Measurements from ENCODE around the gene ACTN4. TPM values are rescaled to one million over a fixed set of nuclear protein-coding genes. Genes with fewer than 3 reads are reported as not detected.

Gene ACTN4
- total RNA-seq, 1 donor from 2014 or later = 127 TPM

DNA sequence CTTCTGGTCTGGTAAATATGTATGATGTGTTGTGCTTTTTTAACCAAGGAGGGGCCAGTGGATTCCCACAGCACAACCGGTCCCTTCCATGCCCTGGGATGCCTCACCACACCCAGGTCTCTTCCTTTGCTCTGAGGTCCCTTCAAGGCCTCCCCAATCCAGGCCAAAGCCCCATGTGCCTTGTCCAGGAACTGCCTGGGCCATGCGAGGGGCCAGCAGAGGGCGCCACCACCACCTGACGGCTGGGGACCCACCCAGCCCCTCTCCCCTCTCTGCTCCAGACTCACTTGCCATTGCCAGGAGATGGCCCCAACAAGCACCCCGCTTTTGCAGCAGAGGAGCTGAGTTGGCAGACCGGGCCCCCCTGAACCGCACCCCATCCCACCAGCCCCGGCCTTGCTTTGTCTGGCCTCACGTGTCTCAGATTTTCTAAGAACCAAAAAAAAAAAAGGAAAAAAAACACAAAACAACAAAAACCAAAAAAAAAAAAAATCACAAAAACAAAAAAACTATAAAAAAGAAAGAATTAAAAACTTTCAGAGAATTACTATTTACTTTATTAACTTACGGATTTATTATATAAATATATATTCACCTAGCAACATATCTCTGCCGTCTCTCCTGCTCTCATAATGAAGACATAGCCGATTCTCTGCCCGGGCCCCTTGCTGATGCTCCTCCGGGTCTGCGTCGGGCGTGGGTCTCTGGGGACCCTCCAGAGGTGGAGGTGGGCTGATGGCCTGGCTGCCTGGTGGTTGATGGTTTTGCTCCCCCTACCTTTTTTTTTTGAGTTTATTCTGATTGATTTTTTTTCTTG is 82.4 kb downstream of the ACTN4 start:
- Histone ChIP-seq H3K27me3 (no peaks in the 10 kb centered on the region), H4K20me1 (ENCODE audit: low read depth) (peaks cover 13% of the 10 kb centered on the region), H2AFZ (replicated peaks) (no peak overlapping the region), H3K9ac (no peak overlapping the region), H3K4me2 (no peak overlapping the region), H3K4me1 (peaks cover 6% of the 10 kb centered on the region), H3K4me3 (no peak overlapping the region), H3K9me3 (ENCODE audit: low read depth) (no peaks in the 10 kb centered on the region), H3K36me3 (no peaks in the 10 kb centered on the region), H3K27ac (no peak overlapping the region), H3F3A (ENCODE audit: low read depth) (peaks cover 20% of the 10 kb centered on the region), H3K79me2 (ENCODE audit: low read depth) (no peaks in the 10 kb centered on the region)
- Mint-ChIP-seq H3K27me3 (ENCODE audit: insufficient read depth, low read depth) (peaks cover 5% of the 10 kb centered on the region), H3K4me1 (peaks cover 5% of the 10 kb centered on the region), H3K4me3 (peak overlapping the region; percentile 30), H3K36me3 (peaks cover 11% of the 10 kb centered on the region), H3K27ac (no peak overlapping the region), H3K9me3 (no peaks in the 10 kb centered on the region)
- no peak for TF ChIP-seq EZH2phosphoT487 (IDR thresholded peaks at IDR 0.05)
- TF ChIP-seq, protein P1, sequence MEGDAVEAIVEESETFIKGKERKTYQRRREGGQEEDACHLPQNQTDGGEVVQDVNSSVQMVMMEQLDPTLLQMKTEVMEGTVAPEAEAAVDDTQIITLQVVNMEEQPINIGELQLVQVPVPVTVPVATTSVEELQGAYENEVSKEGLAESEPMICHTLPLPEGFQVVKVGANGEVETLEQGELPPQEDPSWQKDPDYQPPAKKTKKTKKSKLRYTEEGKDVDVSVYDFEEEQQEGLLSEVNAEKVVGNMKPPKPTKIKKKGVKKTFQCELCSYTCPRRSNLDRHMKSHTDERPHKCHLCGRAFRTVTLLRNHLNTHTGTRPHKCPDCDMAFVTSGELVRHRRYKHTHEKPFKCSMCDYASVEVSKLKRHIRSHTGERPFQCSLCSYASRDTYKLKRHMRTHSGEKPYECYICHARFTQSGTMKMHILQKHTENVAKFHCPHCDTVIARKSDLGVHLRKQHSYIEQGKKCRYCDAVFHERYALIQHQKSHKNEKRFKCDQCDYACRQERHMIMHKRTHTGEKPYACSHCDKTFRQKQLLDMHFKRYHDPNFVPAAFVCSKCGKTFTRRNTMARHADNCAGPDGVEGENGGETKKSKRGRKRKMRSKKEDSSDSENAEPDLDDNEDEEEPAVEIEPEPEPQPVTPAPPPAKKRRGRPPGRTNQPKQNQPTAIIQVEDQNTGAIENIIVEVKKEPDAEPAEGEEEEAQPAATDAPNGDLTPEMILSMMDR (IDR thresholded peaks at IDR 0.05) = peak; percentile 96
- peak; percentile 88 for DNase-seq (ENCODE audit: low spot score)

DNA sequence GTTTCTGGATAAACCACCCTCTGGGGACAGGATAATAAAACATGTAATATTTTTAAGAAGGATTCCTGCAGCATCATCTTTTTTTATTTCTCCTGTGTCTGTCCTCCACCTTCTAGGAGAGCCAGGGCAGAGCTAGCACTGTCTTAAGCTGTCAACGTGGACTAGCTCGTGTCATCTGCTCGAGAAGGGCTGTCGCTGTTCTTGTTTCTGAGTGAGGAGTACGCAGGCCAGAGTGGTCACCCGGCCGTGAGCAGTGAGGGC is 83.0 kb downstream of the ACTN4 start:
- Histone ChIP-seq H3K79me2 (ENCODE audit: low read depth) (no peaks in the 10 kb centered on the region), H4K20me1 (ENCODE audit: low read depth) (peaks cover 15% of the 10 kb centered on the region), H3F3A (ENCODE audit: low read depth) (peaks cover 26% of the 10 kb centered on the region), H3K27ac (no peak overlapping the region), H3K4me1 (peaks cover 7% of the 10 kb centered on the region), H3K4me2 (no peak overlapping the region), H3K4me3 (no peak overlapping the region), H3K27me3 (no peaks in the 10 kb centered on the region), H3K36me3 (no peaks in the 10 kb centered on the region), H2AFZ (replicated peaks) (no peak overlapping the region), H3K9me3 (ENCODE audit: low read depth) (no peaks in the 10 kb centered on the region), H3K9ac (no peak overlapping the region)
- H3K4me1 Mint-ChIP-seq = peaks cover 7% of the 10 kb centered on the region
- peaks cover 11% of the 10 kb centered on the region for H3K36me3 Mint-ChIP-seq
- no peak overlapping the region for H3K4me3 Mint-ChIP-seq
- TF ChIP-seq EZH2phosphoT487 (IDR thresholded peaks at IDR 0.05) (no peak), EZH2 (IDR thresholded peaks at IDR 0.05) (no peak)
- no peak for DNase-seq (ENCODE audit: low spot score)
- no peak overlapping the region for H3K27ac Mint-ChIP-seq
- H3K9me3 Mint-ChIP-seq = no peaks in the 10 kb centered on the region
- H3K27me3 Mint-ChIP-seq (ENCODE audit: insufficient read depth, low read depth) = peaks cover 7% of the 10 kb centered on the region

DNA sequence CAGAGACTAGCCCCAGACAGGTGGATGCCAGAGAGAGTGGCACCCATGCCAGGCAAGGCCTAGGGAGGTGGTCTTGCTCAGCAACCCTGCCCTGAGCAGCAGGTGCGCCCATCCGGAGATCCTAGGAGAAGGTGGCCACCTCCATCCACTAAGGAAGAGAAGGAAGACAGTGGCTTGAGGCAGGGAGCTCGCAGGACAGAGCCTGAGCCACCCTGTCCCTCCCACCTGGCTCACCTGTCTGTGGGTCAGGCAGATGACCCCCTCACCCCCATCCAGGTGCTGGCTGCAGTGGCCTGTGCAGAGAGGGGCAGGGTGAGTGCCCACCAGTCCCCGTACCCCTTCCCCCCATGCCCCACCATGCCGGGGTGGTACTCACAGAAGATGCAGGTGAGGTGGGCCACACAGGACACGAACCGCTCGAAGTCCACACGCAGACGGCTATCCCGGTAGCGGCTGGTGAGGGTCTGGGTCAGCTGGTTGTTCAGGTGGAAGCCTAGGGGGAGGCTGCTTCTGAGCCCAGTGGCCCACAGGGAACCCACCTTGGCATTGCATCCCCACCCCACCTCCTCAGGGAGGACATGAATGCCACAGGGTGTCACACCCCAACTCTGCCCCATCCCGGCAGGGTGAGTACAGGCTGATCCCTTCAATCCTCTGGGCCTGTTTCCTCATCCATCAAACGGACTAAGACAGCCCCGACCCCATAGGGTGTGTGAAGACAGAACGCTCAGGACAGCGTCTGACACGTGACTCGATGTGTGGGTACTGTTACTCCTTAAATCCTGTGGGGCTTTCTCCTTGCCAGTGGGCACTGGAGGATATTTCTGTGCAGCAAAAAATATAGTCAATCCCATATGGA is 83.5 kb downstream of the ACTN4 start:
- peaks cover under 1% of the 10 kb centered on the region for H3K27me3 ChIP-seq
- Mint-ChIP-seq H3K27me3 (ENCODE audit: insufficient read depth, low read depth) (peaks cover 6% of the 10 kb centered on the region), H3K27ac (no peak overlapping the region), H3K36me3 (peaks cover 11% of the 10 kb centered on the region), H3K9me3 (no peaks in the 10 kb centered on the region), H3K4me3 (no peak overlapping the region), H3K4me1 (peaks cover 7% of the 10 kb centered on the region)
- H2AFZ ChIP-seq (replicated peaks) = no peak overlapping the region
- H3K4me2 ChIP-seq = no peak overlapping the region
- no peak overlapping the region for H3K9ac ChIP-seq
- H4K20me1 ChIP-seq (ENCODE audit: low read depth) = peaks cover 15% of the 10 kb centered on the region
- H3K4me1 ChIP-seq = peaks cover 7% of the 10 kb centered on the region
- TF ChIP-seq EZH2phosphoT487 (IDR thresholded peaks at IDR 0.05) = no peak
- TF ChIP-seq, protein P1 (IDR thresholded peaks at IDR 0.05) = no peak
- no peak for TF ChIP-seq EZH2 (IDR thresholded peaks at IDR 0.05)
- H3K4me3 ChIP-seq = no peak overlapping the region
- peaks cover 26% of the 10 kb centered on the region for H3F3A ChIP-seq (ENCODE audit: low read depth)
- no peak for DNase-seq (ENCODE audit: low spot score)
- no peaks in the 10 kb centered on the region for H3K9me3 ChIP-seq (ENCODE audit: low read depth)
- H3K79me2 ChIP-seq (ENCODE audit: low read depth) = no peaks in the 10 kb centered on the region
- no peak overlapping the region for H3K27ac ChIP-seq
- no peaks in the 10 kb centered on the region for H3K36me3 ChIP-seq

Measured in neural progenitor cell (in vitro differentiated cells).